GM23338 (cell line): ENCODE results near the gene SLC39A11. TPM values are rescaled to one million over a fixed set of nuclear protein-coding genes. Genes with fewer than 3 reads are reported as not detected.

Experiments used
- ATAC-seq: fragments of 200-7000 bp; cut with Tn5 transposase; 3 replicates; pipeline ENCODE4 v1.9.1; 2020
- DNase-seq: peaks from one replicate; pipeline ENCODE4 v3.0.0-alpha.2; 2015; ENCODE audit warnings: low spot score
- H2AFZ ChIP-seq: fragments of 200-600 bp; sonication (generic); 2 replicates; pipeline ENCODE4 v1.8.0; 2016; ENCODE audit warnings: antibody characterized with exemption, mild to moderate bottlenecking, moderate library complexity
- H3F3A ChIP-seq: fragments of 200-600 bp; sonication (generic); replicated peaks from 2 replicates; pipeline ENCODE4 v1.8.0; 2017; ENCODE audit warnings: antibody characterized with exemption, mixed run types, low read depth
- H3K27ac ChIP-seq: fragments of 200-600 bp; sonication (generic); 2 replicates; pipeline ENCODE4 v1.6.1; 2016; ENCODE audit warnings: low read depth
- H3K27me3 ChIP-seq: fragments of 200-600 bp; sonication (generic); 2 replicates; pipeline ENCODE4 v1.8.0; 2016; ENCODE audit warnings: mild to moderate bottlenecking, mixed run types, moderate library complexity; ENCODE audit not compliant: insufficient read depth
- H3K36me3 ChIP-seq: fragments of 200-600 bp; sonication (generic); 2 replicates; pipeline ENCODE4 v1.8.0; 2016; ENCODE audit warnings: mild to moderate bottlenecking; ENCODE audit not compliant: insufficient read depth
- H3K4me1 ChIP-seq: fragments of 200-600 bp; sonication (generic); 2 replicates; pipeline ENCODE4 v1.8.0; 2016; ENCODE audit warnings: mild to moderate bottlenecking, moderate library complexity; ENCODE audit not compliant: insufficient read depth
- H3K4me2 ChIP-seq: fragments of 200-600 bp; sonication (generic); 2 replicates; pipeline ENCODE4 v1.7.1; 2017; ENCODE audit warnings: mixed run types
- H3K4me3 ChIP-seq: fragments of 200-600 bp; sonication (generic); 2 replicates; pipeline ENCODE4 v1.6.1; 2016; ENCODE audit warnings: mixed run types
- H3K79me2 ChIP-seq: fragments of 200-600 bp; sonication (generic); replicated peaks from 2 replicates; pipeline ENCODE4 v1.8.0; 2017; ENCODE audit warnings: mild to moderate bottlenecking; ENCODE audit not compliant: insufficient read depth
- H3K9me2 ChIP-seq: fragments of 200-600 bp; sonication (generic); 2 replicates; pipeline ENCODE4 v1.8.0; 2017; ENCODE audit not compliant: insufficient read depth
- H4K20me1 ChIP-seq: fragments of 200-600 bp; sonication (generic); replicated peaks from 2 replicates; pipeline ENCODE4 v1.8.0; 2017; ENCODE audit warnings: mild to moderate bottlenecking; ENCODE audit not compliant: insufficient read depth
- H3K27ac Mint-ChIP-seq: 2 replicates; pipeline ENCODE4 v1.8.0; 2020; ENCODE audit warnings: inconsistent platforms, mild to moderate bottlenecking, moderate library complexity, mixed read lengths
- H3K27me3 Mint-ChIP-seq: 3 replicates; pipeline ENCODE4 v1.8.0; 2022; ENCODE audit warnings: low read depth, mild to moderate bottlenecking, moderate library complexity, mixed read lengths, inconsistent platforms; ENCODE audit not compliant: insufficient read depth, poor library complexity
- H3K36me3 Mint-ChIP-seq: 3 replicates; pipeline ENCODE4 v1.8.0; 2021; ENCODE audit warnings: low read depth, mild to moderate bottlenecking, inconsistent platforms, moderate library complexity, mixed read lengths
- H3K4me1 Mint-ChIP-seq: 3 replicates; pipeline ENCODE4 v1.8.0; 2020; ENCODE audit warnings: mild to moderate bottlenecking, inconsistent platforms, mixed read lengths
- H3K4me3 Mint-ChIP-seq: 3 replicates; pipeline ENCODE4 v1.8.0; 2021; ENCODE audit warnings: moderate library complexity, mild to moderate bottlenecking, inconsistent platforms, mixed read lengths
- H3K9me3 Mint-ChIP-seq: 3 replicates; pipeline ENCODE4 v1.8.0; 2020; ENCODE audit warnings: moderate library complexity, mild to moderate bottlenecking, inconsistent platforms, mixed read lengths
- CREB1 ChIP-seq: fragments of 250-450 bp; sonication (Bioruptor Pico); IDR thresholded peaks from 2 replicates; pipeline ENCODE4 v1.5.0; 2020; ENCODE audit warnings: low read depth, mild to moderate bottlenecking, moderate library complexity
- CTCF ChIP-seq, 2 experiments: fragments of 200-600 bp in 1 of 2; sonication (generic) in 1 of 2; conservative IDR thresholded peaks; 2 replicates each; pipeline versions ENCODE4 v1.5.1 to v1.6.1; 2016 to 2017; ENCODE audit warnings: antibody characterized with exemption in 2 of 2, low read depth in 2 of 2, mild to moderate bottlenecking in 2 of 2, moderate library complexity in 1 of 2
- ETS1 ChIP-seq: IDR thresholded peaks from 2 replicates; pipeline ENCODE4 v1.6.1; 2016; ENCODE audit warnings: antibody characterized with exemption
- EZH2 ChIP-seq: fragments of 200-600 bp; sonication (generic); IDR thresholded peaks from one replicate; pipeline ENCODE4 v1.8.0; 2017; ENCODE audit warnings: antibody characterized with exemption, mild to moderate bottlenecking, low read depth; ENCODE audit not compliant: unreplicated experiment
- EZH2phosphoT487 ChIP-seq: fragments of 200-600 bp; sonication (generic); IDR thresholded peaks from one replicate; pipeline ENCODE4 v1.8.1; 2018; ENCODE audit warnings: antibody characterized with exemption; ENCODE audit not compliant: unreplicated experiment
- JUNB ChIP-seq: IDR thresholded peaks from one replicate; pipeline ENCODE4 v1.6.1; 2016; ENCODE audit warnings: antibody characterized with exemption; ENCODE audit not compliant: unreplicated experiment
- NANOG ChIP-seq: IDR thresholded peaks from 2 replicates; pipeline ENCODE4 v1.6.1; 2016; ENCODE audit warnings: antibody characterized with exemption, borderline replicate concordance
- POLR2AphosphoS5 ChIP-seq: IDR thresholded peaks from 2 replicates; pipeline ENCODE4 v1.6.1; 2016; ENCODE audit warnings: antibody characterized with exemption, low read depth
- REST ChIP-seq: IDR thresholded peaks from one replicate; pipeline ENCODE4 v1.6.1; 2018; ENCODE audit warnings: antibody characterized with exemption; ENCODE audit not compliant: unreplicated experiment
- STAT1 ChIP-seq: IDR thresholded peaks from one replicate; pipeline ENCODE4 v1.6.1; 2016; ENCODE audit warnings: antibody characterized with exemption; ENCODE audit not compliant: unreplicated experiment
- ZNF114 ChIP-seq: fragments of 250-450 bp; sonication (Bioruptor Pico); IDR thresholded peaks from 2 replicates; pipeline ENCODE4 v1.5.0; 2020; ENCODE audit warnings: mild to moderate bottlenecking, moderate library complexity
- ZNF331 ChIP-seq: fragments of 250-450 bp; sonication (Bioruptor Pico); IDR thresholded peaks from 2 replicates; pipeline ENCODE4 v1.5.0; 2020; ENCODE audit warnings: low read depth, mild to moderate bottlenecking, moderate library complexity
- ZNF462 ChIP-seq: fragments of 250-450 bp; sonication (Bioruptor Pico); IDR thresholded peaks from 2 replicates; pipeline ENCODE4 v1.5.0; 2020; ENCODE audit warnings: mild to moderate bottlenecking, moderate library complexity
- polyA plus RNA-seq: library from polyadenylated mRNA; unstranded; fragments of >200 nt; fragmentation: Nextera tagmentation; extraction: Ambion mirVana; gene quantifications from 2 replicates; pipeline ENCODE4 v1.2.1, GENCODE V29; 2016
- total RNA-seq: library from RNA; depleted of rRNA; stranded (reverse); fragments of >200 nt; shearing (Covaris generic); gene quantifications from 2 replicates; pipeline ENCODE4 v1.2.3, GENCODE V29; 2014

The SLC39A11 gene
- total and polyA plus RNA-seq, 2 experiments from 2014 or later = 10.8 to 18.1 TPM

- Histone ChIP-seq H3K4me2 (no peak overlapping the region), H2AFZ (no peak overlapping the region), H3K4me1 (no peaks in the 10 kb centered on the region), H3K9me2 (peaks cover 3% of the 10 kb centered on the region; the same call in 1 of the 2 replicates), H4K20me1 (no peaks in the 10 kb centered on the region), H3K36me3 (0 out of 2 replicates have a peak, but pooled peaks cover 4% of the 10 kb centered on the region), H3K4me3 (no peak overlapping the region), H3F3A (no peaks in the 10 kb centered on the region), H3K27me3 (no peaks in the 10 kb centered on the region), H3K79me2 (no peaks in the 10 kb centered on the region), H3K27ac (no peak overlapping the region)
- H3K27me3 Mint-ChIP-seq = no peaks in the 10 kb centered on the region
- H3K4me1 Mint-ChIP-seq = no peaks in the 10 kb centered on the region
- TF ChIP-seq JUNB (no peak), POLR2AphosphoS5 (no peak), CTCF (conservative IDR thresholded peaks at IDR 0.05; ENCODE audit: low read depth in 2 of 2) (no peak), CREB1 (CRISPR knock-in tag) (no peak), EZH2 (no peak), ETS1 (no peak), EZH2phosphoT487 (no peak), ZNF114 (CRISPR knock-in tag) (no peak), ZNF462 (no peak), NANOG (no peak), REST (no peak), STAT1 (no peak), ZNF331 (CRISPR knock-in tag) (no peak)
- no peak for DNase-seq
- ATAC-seq = no peak
- no peak overlapping the region for H3K27ac Mint-ChIP-seq
- H3K9me3 Mint-ChIP-seq = peaks cover 44% of the 10 kb centered on the region
- peaks cover 26% of the 10 kb centered on the region; the same call in 2 of the 3 replicates for H3K36me3 Mint-ChIP-seq
- no peak overlapping the region for H3K4me3 Mint-ChIP-seq
These were observed 213.4 kb downstream of the SLC39A11 start for GRCh38 chr17:72878975-72879660.
